Transverse colon (tissue), 4 donors: ENCODE measurements around the gene GATA3.

Experiments used
- EP300 ChIP-seq: sonication (generic); formaldehyde crosslinking; IDR thresholded peaks from one replicate; pipeline ENCODE4 v1.6.1; 2017; ENCODE audit warnings: antibody characterized with exemption, low read depth
- POLR2A ChIP-seq: fragments of 450-650 bp; IDR thresholded peaks from one replicate; pipeline ENCODE4 v1.6.1; 2016; ENCODE audit warnings: antibody characterized with exemption, mild to moderate bottlenecking, moderate library complexity
- POLR2AphosphoS5 ChIP-seq, 3 donors: sonication (generic); formaldehyde crosslinking; IDR thresholded peaks; one replicate each; pipeline ENCODE4 v1.6.1; 2016; ENCODE audit warnings: antibody characterized with exemption in 3 of 3
- TF ChIP-seq, protein P1 (sequence below), 5 experiments: fragments of 200-600 bp in 3 of 5; fragments of 450-650 bp in 2 of 5; sonication (generic) in 3 of 5; IDR thresholded peaks; 1 replicate in 2 of 5; 2 replicates in 3 of 5; pipeline ENCODE4 v1.5.1; 2016 to 2017; ENCODE audit warnings: antibody characterized with exemption in 5 of 5, inconsistent platforms in 3 of 5, mild to moderate bottlenecking in 2 of 5, moderate library complexity in 1 of 5

DNA sequence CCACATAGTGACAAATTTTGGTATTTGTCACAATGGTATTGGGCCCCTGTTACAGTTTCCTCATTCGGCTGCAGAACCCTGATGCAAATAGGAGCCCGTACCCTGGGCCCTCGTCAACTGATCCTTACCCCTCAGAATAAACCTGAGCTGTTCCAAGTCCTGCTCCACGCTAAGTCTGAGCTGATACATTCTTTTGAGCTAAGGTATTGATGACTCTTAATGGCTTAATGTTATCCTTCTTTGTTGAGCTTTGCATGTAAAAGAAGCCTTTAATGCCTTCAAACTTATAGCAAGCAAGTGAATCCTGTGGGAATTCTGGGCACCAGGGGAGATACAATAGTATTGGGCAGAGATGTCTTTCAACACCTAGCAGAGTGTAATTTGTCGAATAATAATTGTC is 31.8 kb downstream of the GATA3 start:
- TF ChIP-seq EP300 = no peak
- TF ChIP-seq, protein P1, sequence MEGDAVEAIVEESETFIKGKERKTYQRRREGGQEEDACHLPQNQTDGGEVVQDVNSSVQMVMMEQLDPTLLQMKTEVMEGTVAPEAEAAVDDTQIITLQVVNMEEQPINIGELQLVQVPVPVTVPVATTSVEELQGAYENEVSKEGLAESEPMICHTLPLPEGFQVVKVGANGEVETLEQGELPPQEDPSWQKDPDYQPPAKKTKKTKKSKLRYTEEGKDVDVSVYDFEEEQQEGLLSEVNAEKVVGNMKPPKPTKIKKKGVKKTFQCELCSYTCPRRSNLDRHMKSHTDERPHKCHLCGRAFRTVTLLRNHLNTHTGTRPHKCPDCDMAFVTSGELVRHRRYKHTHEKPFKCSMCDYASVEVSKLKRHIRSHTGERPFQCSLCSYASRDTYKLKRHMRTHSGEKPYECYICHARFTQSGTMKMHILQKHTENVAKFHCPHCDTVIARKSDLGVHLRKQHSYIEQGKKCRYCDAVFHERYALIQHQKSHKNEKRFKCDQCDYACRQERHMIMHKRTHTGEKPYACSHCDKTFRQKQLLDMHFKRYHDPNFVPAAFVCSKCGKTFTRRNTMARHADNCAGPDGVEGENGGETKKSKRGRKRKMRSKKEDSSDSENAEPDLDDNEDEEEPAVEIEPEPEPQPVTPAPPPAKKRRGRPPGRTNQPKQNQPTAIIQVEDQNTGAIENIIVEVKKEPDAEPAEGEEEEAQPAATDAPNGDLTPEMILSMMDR (IDR thresholded peaks at IDR 0.05) = no peak
- TF ChIP-seq POLR2A = no peak
- TF ChIP-seq POLR2AphosphoS5 (IDR thresholded peaks at IDR 0.05) = no peak
